Measurements from ENCODE around the gene WWC1. TPM values are rescaled to one million over a fixed set of nuclear protein-coding genes. Genes with fewer than 3 reads are reported as not detected.

The WWC1 gene
- total RNA-seq, 1 donor from 2014 or later = 32.8 TPM

DNA sequence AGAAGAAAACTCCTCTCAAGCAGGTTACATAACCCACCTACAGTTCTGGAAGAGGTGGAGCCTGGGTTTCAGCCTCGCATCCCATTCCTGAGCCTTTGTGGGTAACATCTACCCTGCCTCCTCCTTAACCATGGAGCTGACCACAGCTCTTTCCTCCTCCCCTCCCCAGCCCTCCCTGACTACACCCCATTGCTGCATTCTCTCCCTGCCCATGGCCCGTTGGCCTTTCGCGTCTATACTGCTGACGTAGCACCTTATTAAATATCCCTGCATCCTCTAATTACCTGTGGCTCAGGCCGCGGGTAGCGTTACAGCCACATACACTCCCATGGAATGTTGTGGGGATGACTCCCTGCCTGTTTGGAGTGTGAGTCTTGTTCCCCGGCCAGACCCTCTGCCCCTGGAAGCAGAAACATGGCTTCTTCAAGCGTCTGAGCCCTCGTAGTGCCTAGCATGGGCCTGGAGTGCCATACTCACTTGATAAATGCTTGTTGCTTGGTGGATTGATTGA is 72.8 kb downstream of the WWC1 start:
- no peak for DNase-seq (ENCODE audit: low spot score in 2 of 2, unreplicated experiment in 2 of 2)
- H3K4me3 Mint-ChIP-seq = no peak overlapping the region
- no peaks in the 10 kb centered on the region for H3K27me3 Mint-ChIP-seq (ENCODE audit: low read depth)
- peaks cover 55% of the 10 kb centered on the region for H3K4me1 Mint-ChIP-seq
- H3K36me3 Mint-ChIP-seq = no peaks in the 10 kb centered on the region
- H3K9me3 Mint-ChIP-seq = no peaks in the 10 kb centered on the region
- peak overlapping the region; percentile 81 for H3K27ac Mint-ChIP-seq
- TF ChIP-seq CTCF (IDR thresholded peaks at IDR 0.05; ENCODE audit: unreplicated experiment) = no peak

DNA sequence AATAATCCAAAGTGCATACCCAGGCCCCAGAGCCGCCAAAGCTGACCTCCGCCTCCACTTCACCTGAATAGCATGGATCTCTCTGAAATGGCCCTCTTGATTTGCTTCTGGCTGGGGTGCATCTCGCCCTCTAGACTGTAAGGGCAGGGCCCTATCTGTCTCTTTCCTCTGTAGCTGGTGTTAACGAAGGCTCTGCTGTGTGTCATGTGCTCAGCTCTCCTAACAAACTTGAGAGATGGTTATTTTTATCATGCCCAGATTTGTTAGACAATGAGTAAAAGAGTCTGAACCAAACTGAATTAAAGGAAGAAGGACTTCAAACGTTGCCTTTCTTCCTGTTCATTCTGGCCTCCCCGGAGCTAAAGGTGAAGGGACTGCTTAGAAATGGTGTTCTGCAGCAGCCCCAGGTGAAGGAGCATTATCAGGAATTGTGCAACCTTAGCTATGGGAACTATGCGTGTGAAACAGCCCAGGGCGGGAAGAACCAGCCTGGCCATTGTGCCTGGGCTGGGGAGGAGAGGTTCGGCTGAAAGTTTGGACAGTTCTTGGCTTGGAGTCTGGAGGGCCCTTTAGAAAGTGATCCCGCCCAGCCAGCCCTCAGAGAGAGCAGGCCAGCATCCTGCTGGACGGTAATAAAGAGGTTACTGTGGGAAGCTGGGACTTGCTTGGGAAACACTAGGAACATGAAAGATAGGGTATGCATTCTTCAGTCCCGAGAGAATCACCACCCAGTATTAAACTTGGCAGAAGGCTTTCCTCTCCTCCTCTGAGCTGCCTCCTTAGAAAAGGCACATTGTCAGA is 73.5 kb downstream of the WWC1 start:
- TF ChIP-seq CTCF (IDR thresholded peaks at IDR 0.05; ENCODE audit: unreplicated experiment) = no peak
- no peak for DNase-seq (ENCODE audit: low spot score in 2 of 2, unreplicated experiment in 2 of 2)

DNA sequence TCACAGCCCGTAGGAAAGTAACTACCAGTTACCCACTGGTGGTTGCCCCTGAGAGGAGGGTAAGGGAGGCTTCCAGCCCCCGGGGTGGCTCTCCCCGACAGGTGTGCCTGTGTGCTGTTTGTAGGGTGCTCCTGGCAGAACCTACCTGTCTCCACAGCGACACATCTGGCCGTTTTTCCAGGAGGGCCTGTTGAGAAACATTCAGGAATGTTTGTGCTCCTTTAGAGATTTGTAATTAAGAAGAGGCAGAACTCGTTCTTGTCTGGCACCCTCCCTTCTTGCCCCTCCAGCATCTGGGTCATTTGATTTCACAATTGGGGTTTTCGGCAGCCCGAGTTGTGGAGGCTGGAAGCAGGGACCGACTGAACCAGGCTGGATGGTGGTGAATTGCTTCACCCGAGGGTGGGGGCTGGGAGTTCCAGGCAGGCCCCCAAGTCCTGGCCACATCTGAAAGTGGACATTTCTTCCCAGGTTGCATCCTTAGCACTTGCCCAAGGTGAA is 74.2 kb downstream of the WWC1 start:
- peaks cover 44% of the 10 kb centered on the region for H3K4me1 Mint-ChIP-seq
- H3K27ac Mint-ChIP-seq = peak overlapping the region; percentile 81
- H3K9me3 Mint-ChIP-seq = no peaks in the 10 kb centered on the region
- TF ChIP-seq CTCF (IDR thresholded peaks at IDR 0.05; ENCODE audit: unreplicated experiment) = peak; percentile 12
- H3K4me3 Mint-ChIP-seq = no peak overlapping the region
- no peaks in the 10 kb centered on the region for H3K36me3 Mint-ChIP-seq
- peak in 1 of 2 experiments; percentile 49 for DNase-seq (ENCODE audit: low spot score in 2 of 2, unreplicated experiment in 2 of 2)
- H3K27me3 Mint-ChIP-seq (ENCODE audit: low read depth) = no peaks in the 10 kb centered on the region

More for the DNA sequence above, 73.5 kb downstream of the WWC1 start:
- Mint-ChIP-seq H3K4me1 (peaks cover 51% of the 10 kb centered on the region), H3K9me3 (no peaks in the 10 kb centered on the region), H3K36me3 (no peaks in the 10 kb centered on the region), H3K27me3 (ENCODE audit: low read depth) (no peaks in the 10 kb centered on the region), H3K27ac (peak overlapping the region; percentile 81), H3K4me3 (no peak overlapping the region)

DNA sequence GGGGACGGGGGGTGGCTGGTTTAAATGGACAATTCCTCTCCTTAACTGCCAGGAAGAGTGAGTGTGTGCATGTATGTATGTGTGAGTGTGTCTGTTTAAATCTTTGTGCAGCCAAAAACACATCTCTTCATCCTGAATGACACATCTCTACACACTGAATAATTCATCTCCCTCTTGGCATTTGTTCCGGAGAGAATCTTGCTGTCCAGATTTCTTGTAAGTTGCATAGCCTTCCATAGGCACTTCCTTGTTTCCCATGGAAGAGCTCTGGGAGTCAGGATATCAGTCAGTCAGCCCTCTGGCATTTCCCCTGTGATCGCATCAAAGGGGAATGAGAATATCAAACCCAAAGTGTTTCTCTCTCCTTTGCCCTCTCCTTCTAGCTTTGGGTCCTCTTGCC is 74.7 kb downstream of the WWC1 start:
- Mint-ChIP-seq H3K27ac (peak overlapping the region; percentile 81), H3K36me3 (no peaks in the 10 kb centered on the region), H3K9me3 (no peaks in the 10 kb centered on the region), H3K27me3 (ENCODE audit: low read depth) (no peaks in the 10 kb centered on the region), H3K4me1 (peaks cover 39% of the 10 kb centered on the region), H3K4me3 (no peak overlapping the region)
- TF ChIP-seq CTCF (IDR thresholded peaks at IDR 0.05; ENCODE audit: unreplicated experiment) = no peak
- DNase-seq (ENCODE audit: low spot score in 2 of 2, unreplicated experiment in 2 of 2) = no peak

- no peak for DNase-seq (ENCODE audit: low spot score in 2 of 2, unreplicated experiment in 2 of 2)
- no peak for TF ChIP-seq CTCF (IDR thresholded peaks at IDR 0.05; ENCODE audit: unreplicated experiment)
- Mint-ChIP-seq H3K9me3 (no peaks in the 10 kb centered on the region), H3K4me1 (peaks cover 27% of the 10 kb centered on the region), H3K27me3 (ENCODE audit: low read depth) (no peaks in the 10 kb centered on the region), H3K36me3 (no peaks in the 10 kb centered on the region), H3K27ac (no peak overlapping the region), H3K4me3 (no peak overlapping the region)
Observed at GRCh38 chr5:168368854-168369253, 77.4 kb downstream of the WWC1 start.

All from mesothelial cell of epicardium (in vitro differentiated cells).